ENCODE measurements around the gene TOX3. TPM values are rescaled to one million over a fixed set of nuclear protein-coding genes. Genes with fewer than 3 reads are reported as not detected.

TOX3 gene
- total RNA-seq, 1 donor from 2014 or later = 0.46 TPM

DNA sequence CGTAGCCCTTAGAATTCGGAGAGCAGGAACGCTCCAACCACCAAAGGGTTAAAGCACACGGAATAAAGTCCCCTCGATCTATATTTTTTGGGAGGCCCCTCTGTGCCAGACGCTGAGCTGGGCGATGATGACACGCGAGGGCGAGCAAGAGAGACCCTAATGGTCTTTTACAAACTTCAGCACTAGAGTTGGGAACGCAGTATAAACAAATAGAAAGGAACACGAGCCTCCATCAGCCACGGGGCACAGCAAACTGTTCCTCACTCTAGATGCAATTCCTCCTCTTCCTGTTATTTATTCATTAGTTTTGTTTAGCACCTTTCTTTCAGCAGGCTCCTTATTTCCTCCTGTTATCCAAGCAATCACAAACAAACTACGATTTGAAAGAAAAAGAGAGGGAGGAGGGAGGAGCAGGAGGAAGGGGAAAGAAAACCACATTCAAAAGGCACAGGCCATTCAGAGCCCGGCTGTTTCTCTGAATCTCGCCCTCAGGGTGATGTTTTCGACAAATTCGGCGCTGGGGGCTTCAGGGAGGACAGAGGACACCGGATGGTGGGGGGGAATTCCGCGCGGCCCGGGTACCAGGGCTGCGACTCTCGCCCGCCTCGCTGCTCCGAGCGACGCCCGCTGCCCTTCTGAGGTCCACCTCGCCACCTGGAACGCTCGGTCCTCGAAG, 1.6 kb downstream of the TOX3 start:
- Mint-ChIP-seq H3K27ac (ENCODE audit: unreplicated experiment) (no peak overlapping the region), H3K27me3 (ENCODE audit: unreplicated experiment) (peaks cover 61% of the 10 kb centered on the region)

DNA sequence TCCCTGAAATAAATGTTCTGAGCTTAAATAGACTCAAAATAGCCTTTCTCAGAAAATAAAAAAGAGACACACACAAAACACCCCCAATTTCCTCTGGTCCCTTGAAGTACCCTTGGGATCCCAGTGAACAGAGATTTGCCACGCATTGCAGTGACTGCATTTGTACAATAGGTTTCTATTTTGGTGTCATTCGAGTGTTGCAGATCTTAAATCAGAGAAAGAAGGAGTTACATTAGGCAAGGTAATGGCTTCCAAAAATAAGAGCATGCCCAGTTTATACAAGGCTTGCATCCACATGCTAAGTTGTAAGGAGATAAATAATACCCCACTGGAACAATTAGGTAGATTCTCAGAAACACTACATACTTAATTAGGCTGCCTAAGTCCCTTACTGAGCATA, 2.2 kb downstream of the TOX3 start:
- peaks cover 18% of the 10 kb centered on the region for H3K4me1 Mint-ChIP-seq (ENCODE audit: unreplicated experiment)
- no peak overlapping the region for H3K27ac Mint-ChIP-seq (ENCODE audit: unreplicated experiment)

More for the DNA sequence above, 1.6 kb downstream of the TOX3 start:
- H3K4me1 Mint-ChIP-seq (ENCODE audit: unreplicated experiment) = peaks cover 18% of the 10 kb centered on the region
- H3K9me3 Mint-ChIP-seq (ENCODE audit: unreplicated experiment) = no peaks in the 10 kb centered on the region
- TF ChIP-seq, protein P1, sequence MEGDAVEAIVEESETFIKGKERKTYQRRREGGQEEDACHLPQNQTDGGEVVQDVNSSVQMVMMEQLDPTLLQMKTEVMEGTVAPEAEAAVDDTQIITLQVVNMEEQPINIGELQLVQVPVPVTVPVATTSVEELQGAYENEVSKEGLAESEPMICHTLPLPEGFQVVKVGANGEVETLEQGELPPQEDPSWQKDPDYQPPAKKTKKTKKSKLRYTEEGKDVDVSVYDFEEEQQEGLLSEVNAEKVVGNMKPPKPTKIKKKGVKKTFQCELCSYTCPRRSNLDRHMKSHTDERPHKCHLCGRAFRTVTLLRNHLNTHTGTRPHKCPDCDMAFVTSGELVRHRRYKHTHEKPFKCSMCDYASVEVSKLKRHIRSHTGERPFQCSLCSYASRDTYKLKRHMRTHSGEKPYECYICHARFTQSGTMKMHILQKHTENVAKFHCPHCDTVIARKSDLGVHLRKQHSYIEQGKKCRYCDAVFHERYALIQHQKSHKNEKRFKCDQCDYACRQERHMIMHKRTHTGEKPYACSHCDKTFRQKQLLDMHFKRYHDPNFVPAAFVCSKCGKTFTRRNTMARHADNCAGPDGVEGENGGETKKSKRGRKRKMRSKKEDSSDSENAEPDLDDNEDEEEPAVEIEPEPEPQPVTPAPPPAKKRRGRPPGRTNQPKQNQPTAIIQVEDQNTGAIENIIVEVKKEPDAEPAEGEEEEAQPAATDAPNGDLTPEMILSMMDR (IDR thresholded peaks at IDR 0.05) = no peak
- DNase-seq (ENCODE audit: extremely low spot score, unreplicated experiment) = no peak
- H3K36me3 Mint-ChIP-seq (ENCODE audit: unreplicated experiment) = no peaks in the 10 kb centered on the region
- H3K4me3 Mint-ChIP-seq (ENCODE audit: unreplicated experiment) = peak overlapping the region; percentile 66

DNA sequence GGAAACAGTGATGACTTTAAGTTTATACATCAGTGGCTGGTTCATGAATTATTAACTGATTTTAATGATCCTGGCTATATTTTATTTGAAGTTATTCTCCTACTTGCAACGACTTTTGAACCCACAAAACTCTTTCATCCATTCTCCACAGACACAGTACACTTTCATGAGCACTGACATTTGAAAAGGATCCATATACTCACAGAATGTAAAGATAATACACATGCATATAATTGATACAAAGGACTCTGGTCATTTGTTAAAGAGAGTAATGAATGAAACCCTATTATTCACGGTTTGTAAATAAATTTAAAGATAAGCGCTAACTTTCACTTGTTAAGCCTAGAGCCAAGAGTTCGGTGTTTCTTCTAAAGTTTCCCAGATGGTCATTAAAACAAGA, 3.3 kb downstream of the TOX3 start:
- Mint-ChIP-seq H3K27ac (ENCODE audit: unreplicated experiment) (no peak overlapping the region), H3K4me3 (ENCODE audit: unreplicated experiment) (no peak overlapping the region), H3K9me3 (ENCODE audit: unreplicated experiment) (no peaks in the 10 kb centered on the region), H3K36me3 (ENCODE audit: unreplicated experiment) (no peaks in the 10 kb centered on the region), H3K4me1 (ENCODE audit: unreplicated experiment) (peaks cover 18% of the 10 kb centered on the region), H3K27me3 (ENCODE audit: unreplicated experiment) (peaks cover 50% of the 10 kb centered on the region)
- TF ChIP-seq, protein P1 (IDR thresholded peaks at IDR 0.05) = no peak
- no peak for DNase-seq (ENCODE audit: extremely low spot score, unreplicated experiment)

More for the DNA sequence above, 2.2 kb downstream of the TOX3 start:
- Mint-ChIP-seq H3K4me3 (ENCODE audit: unreplicated experiment) (no peak overlapping the region), H3K27me3 (ENCODE audit: unreplicated experiment) (peaks cover 56% of the 10 kb centered on the region), H3K9me3 (ENCODE audit: unreplicated experiment) (no peaks in the 10 kb centered on the region), H3K36me3 (ENCODE audit: unreplicated experiment) (no peaks in the 10 kb centered on the region)
- TF ChIP-seq, protein P1 (IDR thresholded peaks at IDR 0.05) = no peak
- DNase-seq (ENCODE audit: extremely low spot score, unreplicated experiment) = no peak

DNA sequence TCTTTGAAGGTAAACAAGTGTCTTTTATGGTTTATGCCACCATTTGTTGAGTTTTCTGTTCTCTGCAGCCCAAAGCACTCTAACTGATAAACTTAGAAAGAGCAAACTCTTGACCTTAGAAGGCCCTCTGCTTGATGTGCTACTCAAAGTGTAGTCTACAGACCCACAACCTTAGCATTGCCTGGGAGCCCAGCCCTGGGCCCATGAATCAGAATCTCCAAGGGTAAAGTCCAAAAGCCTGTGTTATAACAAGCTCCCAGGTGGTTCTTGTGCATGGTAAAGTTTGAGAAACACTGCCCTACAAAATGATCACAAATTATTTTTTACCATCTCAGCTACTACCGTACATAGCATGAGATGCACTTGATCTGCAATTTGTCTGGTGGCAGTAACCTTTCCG, 6.0 kb downstream of the TOX3 start:
- H3K9me3 Mint-ChIP-seq (ENCODE audit: unreplicated experiment) = no peaks in the 10 kb centered on the region
- no peak overlapping the region for H3K27ac Mint-ChIP-seq (ENCODE audit: unreplicated experiment)
- H3K27me3 Mint-ChIP-seq (ENCODE audit: unreplicated experiment) = peaks cover 42% of the 10 kb centered on the region
- DNase-seq (ENCODE audit: extremely low spot score, unreplicated experiment) = no peak
- TF ChIP-seq, protein P1 (IDR thresholded peaks at IDR 0.05) = no peak
- H3K36me3 Mint-ChIP-seq (ENCODE audit: unreplicated experiment) = no peaks in the 10 kb centered on the region
- H3K4me1 Mint-ChIP-seq (ENCODE audit: unreplicated experiment) = peaks cover 9% of the 10 kb centered on the region
- no peak overlapping the region for H3K4me3 Mint-ChIP-seq (ENCODE audit: unreplicated experiment)

DNA sequence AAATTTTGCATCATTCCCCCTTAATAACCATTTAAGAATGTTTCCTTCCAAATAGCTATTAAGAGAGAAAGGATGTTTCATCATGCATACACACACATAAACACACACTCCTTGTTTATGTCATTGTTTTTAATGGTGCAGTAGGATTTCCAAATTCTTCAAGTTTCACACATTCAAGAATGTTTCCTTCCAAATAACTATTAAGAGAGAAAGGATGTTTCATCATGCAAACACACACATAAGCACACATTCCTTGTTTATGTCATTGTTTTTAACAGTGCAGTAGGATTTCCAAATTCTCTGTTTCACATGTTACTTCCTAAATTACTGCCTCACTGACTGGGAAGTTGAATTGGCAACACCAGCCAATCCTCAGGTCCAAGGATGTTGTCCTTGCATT, 7.8 kb downstream of the TOX3 start:
- Mint-ChIP-seq H3K36me3 (ENCODE audit: unreplicated experiment) (no peaks in the 10 kb centered on the region), H3K4me3 (ENCODE audit: unreplicated experiment) (no peak overlapping the region), H3K4me1 (ENCODE audit: unreplicated experiment) (no peaks in the 10 kb centered on the region), H3K9me3 (ENCODE audit: unreplicated experiment) (no peaks in the 10 kb centered on the region), H3K27ac (ENCODE audit: unreplicated experiment) (no peak overlapping the region), H3K27me3 (ENCODE audit: unreplicated experiment) (peaks cover 30% of the 10 kb centered on the region)
- TF ChIP-seq, protein P1 (IDR thresholded peaks at IDR 0.05) = no peak
- no peak for DNase-seq (ENCODE audit: extremely low spot score, unreplicated experiment)
